ENCODE data around the gene BAG2.

Gene BAG2

DNA sequence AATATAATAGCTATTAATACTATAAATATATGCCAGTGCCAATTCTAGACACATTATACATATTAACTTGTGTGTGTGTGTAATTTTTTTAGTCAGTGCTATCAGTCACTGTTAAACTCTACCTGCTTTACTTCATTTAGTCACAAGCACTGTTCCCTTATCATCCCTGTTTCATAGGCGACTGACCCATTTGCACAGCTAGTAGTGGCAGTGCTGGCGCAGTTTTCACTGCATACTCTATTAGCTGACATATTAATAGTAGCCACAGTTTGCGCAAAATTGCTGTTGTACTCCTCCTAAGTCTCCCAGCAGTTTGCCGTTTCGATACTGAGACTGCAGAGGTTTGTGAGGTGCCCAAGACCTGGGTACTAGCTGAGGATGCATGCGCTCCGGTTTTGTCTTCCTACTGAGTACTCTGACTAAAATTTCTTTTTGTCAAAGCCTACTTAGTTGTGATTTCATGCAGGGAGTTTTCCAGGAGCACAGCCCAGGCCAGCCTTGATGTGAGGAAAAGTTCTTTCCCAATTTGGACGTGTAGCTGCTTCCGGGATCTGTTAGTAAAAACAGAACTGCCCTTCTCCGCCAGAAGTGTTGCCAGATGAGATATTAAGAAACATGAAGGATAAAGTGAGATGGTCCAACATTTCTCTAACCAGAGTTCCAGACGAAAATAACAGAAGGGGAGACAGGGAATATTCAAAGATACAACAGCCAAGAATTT lies 5.6 kb downstream of the BAG2 start:
- no peak for DNase-seq

DNA sequence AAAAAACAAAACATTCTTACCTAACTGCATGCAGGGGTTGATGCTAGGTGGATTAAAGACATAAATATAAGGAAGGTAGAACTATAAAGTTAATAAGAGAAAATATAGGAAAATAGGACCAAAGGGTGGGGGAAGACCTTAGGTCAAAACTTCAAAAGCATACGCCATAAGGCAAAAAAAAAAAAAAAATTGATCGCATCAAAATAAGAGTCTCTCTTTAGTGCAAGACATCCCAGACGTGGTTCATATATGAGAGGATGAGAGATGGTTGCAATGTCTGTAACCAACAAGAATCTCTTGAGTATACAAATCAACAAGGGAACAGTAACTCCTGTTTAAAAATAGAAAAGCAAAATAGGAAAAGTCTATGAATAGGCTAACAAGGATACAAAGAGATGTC lies 8.5 kb downstream of the BAG2 start:
- no peak for DNase-seq

DNA sequence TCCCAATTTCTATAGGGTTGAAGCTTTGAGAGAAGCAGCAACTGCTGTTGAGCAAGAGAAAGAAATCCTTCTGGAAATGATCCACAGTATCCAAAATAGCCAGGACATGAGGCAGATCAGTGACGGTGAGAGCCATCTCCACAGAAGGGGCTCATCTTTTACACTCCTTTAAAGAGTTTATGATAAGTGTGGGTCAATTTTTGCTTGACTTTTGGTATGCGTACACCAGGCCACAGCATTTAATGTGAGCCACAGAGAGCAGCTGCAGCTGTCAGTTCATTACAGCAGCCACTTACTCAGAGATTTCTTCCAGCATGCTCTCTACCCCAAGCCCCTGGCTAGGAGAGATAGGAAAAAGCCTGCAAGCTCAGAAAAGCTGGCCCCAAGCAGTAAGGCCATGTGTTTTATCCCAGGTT lies 9.9 kb downstream of the BAG2 start:
- DNase-seq = no peak

DNA sequence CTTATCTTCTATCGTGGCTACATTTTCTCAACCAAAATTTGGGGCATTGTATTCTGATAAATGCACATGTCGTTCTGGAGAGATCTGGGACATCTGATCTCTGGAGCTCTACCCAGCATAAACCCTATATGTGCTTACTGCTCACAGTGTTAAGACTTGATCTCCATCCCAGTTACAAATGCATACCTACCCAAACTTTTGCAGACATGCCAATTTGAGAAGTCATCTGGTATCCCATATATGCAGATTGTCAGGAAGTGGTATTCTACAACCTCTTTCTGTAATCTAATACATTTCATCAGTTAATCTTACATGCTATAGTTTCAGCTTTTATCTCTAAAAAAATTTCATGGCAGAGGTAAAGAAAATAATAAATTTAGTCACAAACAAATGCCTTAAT lies 11.2 kb downstream of the BAG2 start:
- DNase-seq = no peak

DNA sequence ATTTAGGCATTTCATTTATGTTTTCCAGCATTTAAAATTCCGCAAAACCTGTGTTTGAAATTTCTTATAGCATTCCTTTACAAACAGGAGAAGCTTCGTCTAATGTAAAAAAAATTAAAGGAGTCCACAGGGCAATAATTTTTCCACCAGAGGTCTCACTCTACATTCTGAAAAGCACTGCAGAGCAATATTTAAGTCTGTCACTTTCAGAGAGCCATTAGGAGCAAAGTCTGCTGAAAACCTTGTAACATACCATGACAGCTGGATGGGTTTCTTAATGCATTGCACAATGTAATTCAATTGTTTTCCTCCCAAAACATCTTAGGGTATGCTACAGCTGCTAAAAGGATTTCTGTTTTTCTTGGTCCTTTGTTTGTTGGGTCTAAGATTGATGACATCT lies 18.0 kb downstream of the BAG2 start:
- DNase-seq = no peak

DNA sequence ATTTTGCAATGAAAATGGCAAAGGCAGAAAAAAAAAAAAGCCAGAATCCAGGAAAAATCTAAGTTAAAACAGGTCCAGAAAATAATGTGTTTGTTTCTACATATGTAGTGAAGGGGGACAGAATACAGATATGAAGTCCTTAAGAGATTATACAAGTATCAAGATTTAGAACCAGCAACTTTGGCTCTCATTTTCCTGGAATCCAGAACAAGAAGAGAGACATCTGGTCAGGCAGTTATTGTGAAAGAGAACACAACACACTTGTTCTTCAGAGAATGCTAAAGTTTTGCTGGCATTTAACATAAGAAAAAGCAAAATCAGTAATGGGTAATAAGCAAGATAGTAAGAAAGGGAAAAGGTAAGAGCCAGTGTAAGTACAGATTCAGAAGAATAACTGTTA lies 21.1 kb downstream of the BAG2 start:
- DNase-seq = no peak

DNA sequence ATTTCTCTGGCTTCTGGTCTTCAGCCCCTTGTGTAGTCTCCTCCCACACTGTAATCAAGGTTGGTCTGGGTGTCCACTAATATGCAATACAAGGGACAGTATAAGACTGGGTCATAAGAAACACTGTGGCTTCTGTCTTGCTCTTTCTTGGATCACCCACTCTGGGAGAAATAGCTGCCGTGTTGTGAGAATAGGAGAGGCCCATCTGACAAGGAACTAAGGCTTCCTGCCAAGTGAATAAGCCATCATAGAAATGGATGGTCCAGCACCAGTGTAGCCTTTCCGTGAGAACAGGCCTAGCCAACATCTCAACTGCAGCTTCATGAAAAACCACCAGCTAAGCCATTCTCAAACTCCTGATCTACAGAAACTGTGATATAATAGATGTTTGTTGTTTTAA lies 23.3 kb downstream of the BAG2 start:
- no peak for DNase-seq

DNA sequence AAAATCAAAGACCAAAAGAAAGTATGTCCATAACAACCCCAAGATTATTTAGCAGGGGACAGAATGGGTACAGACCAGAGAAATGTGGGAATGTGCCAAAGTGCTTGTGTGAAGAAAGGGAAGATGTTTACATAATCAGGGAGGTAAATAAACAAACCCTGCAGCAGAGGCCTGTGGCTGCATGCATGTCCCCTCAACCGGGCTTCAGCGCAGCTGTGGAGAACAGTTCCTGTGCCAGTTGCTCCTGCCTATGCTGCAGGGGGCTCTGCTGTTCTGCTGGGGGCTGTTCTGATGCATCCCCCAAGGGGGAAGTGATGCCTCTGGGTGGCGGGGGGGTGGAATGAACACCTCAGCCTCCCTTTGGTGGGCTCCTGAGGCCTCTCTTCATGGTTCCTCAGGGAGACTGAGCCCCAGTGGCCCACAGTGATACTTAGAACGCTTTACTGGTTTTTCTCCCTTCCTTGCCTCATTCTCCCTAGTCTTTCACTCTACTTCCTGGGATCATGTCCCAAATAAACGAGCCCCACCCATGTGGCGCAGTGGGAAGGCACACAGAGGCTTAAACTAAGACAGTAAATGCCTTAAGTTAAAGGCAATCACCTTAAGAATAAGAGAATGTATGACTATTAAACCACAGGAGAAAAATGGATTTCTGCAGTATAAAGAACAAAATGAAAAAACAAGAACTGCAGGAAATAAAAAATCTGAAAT lies 27.0 kb downstream of the BAG2 start:
- no peak for DNase-seq

DNA sequence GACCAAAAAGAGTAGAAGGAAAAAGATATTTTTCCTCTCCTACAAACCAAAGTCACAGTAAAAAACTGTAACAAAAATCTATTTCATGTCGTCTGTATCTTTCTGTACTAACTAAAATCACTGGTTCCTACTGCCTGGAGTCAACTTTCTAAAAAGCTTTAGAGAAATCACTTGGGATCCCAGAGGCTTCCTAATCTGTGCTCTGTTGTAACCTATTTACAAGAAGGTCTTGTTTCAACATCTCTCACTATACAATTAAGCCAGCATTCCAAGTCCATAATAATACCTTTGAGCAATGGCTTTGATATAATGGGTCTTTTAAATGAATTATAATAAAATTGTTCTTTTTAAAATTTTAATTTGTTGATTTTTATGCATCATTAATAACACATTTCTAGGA lies 29.6 kb downstream of the BAG2 start:
- DNase-seq = no peak

DNA sequence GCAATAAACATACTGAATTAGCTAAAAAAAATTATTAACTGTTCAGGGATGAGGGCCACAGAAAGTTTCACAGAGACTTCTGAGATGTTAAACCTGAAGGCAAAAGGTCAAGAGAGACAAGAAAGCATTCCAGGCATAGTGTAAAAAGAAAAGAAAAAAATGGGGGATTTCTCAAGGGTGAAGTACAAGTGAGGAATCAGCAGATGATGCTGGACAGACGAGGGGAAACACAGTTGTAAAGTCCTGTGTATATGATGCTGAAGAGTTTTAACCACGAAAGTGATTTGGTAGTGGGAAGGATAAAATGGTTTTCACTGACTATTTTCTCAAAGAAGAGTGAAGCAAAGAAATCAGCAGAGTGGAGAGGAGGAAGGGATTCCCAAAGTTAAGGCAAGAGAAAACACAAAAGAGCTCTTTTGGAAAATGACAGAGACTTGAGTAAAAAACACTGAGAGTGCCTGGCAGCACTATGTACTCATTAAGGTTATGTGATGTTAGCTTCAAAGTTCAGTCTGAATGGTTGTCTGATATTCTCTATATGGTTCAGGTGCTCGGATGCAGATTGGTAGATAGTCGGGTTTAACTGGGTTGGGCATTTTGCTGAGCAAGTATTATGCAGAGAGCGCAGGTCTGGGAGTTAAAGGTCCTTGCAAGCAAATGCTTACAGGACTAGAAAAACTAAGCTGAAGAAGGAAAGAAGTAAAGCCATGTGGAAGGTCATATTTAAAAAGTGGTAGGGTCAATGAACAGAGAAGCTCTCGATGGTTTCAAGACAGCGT lies 33.6 kb downstream of the BAG2 start:
- DNase-seq = no peak

DNA sequence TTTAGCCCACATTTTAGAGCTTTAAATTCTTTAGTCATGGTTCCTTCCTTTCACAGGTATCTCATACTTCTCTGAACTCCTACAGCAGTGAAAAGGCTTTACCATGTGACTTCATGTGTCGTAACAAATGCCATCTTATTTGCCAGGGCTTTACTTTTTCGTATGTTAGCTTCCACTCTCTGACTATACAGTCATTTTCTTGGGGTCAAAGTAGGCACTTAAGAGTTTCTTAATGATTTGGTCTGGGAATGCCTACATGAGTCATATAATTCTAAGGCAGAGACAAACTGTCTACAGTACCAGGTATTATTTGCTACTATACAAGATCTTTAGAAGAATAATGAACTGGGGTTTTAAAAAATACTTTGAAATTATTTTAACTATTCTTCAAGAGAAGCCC lies 35.0 kb downstream of the BAG2 start:
- DNase-seq = no peak

DNA sequence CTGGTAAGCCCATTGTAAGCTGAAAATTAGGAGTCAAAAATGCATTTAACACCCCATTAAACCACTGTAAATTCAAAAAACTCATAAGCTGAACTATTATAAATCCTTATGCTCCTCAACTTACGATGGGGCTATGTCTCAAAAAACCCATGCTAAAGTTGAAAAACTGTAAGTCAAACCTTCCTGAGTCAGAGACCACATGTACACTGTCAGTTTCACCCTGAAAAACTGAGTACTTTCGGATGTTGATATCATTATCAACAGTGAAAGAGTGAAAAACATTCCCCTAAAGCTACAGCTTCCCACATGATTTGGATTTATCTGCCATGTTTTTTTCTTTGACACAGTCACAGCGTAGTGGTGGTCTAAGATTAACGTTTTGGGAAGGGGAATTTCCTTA lies 35.7 kb downstream of the BAG2 start:
- DNase-seq = no peak

DNA sequence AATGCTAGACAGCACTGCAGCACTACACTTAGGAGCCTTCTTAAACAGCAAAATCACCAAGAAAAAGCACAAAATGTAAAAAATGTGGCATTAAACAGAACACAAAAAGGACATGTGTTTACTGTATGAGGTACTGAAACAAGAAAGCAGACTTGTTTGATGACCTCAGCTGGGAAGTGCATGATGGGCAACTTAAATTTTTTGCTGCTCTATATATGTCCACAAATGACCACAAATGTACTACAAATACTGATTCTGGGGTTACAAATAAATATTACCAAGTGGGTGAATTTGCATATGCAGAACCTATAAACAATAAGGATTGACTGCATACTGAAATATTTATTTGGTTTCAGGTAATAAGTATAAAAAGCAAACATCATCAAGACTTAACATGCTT lies 36.9 kb downstream of the BAG2 start:
- no peak for DNase-seq

DNA sequence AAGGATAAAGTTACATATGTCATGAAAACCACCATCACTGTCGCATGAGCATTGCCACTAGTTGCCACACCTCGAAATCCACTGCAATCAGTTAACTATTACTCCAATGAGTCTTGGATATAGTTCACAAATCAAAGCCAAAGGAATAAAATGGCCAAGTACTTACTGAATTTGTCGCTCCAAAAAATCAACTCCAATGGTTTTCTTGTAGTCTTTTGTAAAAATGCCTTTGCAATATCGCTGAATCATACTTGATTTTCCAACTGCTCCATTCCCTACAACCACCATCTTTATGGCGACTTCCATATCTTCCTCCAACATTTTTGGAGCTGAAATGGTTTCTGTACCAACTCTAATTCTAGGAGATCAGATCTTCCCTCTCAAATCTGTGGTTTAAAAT lies 37.9 kb downstream of the BAG2 start:
- no peak for DNase-seq

DNA sequence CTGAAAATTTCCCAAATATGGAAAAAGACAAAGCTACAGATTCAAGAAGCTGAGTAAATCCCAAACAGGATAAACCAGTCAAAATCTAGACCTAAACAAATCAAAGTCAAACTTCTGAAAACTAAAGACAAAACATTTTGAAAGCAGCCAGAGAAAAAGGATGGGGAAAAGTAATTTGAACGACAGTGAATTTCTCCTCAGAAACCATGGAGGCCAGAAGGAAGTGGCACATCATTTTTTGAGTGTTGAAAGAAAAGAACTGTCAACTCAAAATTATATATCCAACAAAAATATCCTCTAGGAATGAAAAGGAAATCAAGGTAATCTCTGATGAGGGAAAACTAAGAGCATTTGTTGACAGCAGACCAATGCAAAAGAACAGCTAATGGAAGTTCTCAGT lies 43.1 kb downstream of the BAG2 start:
- DNase-seq = no peak

DNA sequence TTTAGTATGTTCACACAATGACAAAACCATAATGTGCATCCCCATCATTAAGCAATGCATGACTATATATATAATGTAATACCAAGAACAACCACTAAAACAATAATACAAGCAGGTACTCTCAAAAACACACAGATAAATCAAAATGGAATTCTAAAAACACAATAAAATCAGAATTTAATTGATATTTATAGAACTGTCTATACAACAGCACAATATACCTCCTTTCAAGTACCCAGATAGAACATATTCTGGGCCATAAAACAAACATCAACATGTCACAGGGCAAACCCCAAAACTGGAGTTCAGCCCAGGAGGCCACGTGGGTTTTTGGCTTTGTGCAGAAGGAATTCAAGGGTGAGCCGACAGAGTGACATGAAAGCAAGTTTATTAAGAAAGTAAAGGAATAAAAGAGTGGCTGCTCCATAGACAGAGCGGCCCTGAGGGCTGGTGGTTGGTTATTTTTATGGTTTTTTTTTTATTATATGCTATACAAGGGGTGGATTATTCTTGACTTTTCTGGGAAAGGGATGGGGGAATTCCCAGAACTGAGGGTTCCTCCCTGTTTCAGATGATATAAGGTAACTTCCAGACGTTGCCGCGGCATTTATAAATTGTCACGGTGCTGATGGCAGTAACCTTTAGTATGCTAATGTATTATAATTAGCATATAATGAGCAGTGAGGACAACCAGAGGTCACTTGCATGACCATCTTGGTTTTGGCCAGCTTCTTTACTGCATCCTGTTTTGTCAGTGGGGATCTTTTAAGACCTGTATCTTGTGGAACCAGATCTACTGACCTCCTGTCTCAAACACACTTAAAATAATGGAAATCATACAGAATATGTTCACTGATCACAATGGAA lies 44.3 kb downstream of the BAG2 start:
- DNase-seq = no peak

DNA sequence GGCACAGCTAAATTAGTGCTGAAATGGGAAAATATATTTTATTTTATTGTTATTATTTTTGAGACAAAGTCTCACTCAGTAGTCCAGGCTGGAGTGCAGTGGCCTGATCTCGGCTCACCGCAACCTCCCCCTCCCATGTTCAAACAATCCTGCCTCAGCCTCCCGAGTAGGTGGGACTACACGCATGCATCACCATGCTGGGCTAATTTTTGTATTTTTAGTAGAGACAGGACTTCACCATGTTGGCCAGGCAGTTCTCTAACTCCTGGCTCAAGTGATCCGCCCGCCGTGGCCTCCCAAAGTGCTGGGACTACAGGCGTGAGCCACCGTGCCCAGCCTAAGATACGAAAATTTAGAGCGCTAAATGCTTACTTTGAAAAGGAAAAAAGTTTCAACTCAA lies 45.1 kb downstream of the BAG2 start:
- DNase-seq = no peak

DNA sequence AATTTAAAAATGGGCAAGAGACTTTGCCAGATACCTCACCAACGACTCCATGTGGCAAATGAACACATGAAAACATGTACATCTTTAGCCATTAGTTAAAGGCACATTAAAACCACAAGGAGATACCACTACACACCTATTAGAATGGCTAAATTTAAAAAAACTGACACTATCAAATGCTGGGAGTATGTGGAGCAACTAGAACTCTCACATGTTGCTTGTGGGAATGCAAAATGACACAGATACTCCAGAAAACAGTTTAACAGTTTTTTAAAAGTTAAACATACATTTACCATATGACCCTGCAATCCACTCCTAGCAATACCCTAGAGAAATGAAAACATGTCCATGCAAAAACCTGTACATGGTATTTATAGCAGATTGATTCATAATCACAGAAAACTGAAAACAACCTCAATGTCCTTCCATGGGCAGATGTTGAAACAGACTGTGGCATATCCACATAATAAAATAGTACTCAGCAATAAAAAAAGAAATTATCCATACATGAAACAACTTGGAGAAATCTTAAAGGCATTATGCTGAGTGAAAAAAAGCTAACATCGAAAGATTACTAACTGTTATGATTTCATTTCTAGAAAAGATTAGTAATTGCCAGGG lies 48.1 kb downstream of the BAG2 start:
- no peak for DNase-seq

DNA sequence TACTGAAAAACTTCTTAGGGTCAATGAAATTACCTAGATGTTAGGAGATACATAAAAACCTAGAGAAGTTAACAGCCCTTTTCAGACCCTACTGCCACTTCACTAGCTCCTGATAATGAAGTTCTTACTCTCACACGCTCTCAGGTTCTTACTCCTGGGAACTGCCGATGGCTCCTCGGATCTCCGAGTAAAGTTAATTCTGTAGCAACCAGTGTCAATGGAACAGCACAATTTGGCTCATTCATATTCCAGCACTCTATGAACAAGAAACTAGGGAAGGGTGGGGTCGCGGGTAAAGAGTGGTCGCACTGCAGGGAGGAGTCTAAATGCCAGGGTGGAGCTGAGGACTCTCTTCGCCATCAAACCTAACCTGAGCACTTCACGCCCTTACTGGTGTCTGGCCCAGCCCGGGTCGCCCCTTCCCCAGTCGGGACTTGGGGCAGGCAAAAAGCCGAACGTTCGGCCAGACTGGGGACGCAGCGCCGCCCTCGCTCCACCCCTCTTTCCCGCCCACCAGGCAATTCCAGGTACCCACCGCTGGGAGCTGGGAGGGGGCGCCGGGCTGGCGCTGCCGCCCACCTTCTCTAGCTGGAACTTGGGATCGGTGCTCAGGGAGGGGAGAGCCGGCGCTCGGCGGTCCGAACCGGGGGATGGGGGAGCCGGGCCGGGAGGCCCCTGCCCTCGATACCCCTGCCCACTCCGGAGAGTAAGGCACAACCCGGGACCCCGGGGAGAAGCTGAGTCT lies 49.2 kb downstream of the BAG2 start:
- peak; percentile 11 for DNase-seq

DNA sequence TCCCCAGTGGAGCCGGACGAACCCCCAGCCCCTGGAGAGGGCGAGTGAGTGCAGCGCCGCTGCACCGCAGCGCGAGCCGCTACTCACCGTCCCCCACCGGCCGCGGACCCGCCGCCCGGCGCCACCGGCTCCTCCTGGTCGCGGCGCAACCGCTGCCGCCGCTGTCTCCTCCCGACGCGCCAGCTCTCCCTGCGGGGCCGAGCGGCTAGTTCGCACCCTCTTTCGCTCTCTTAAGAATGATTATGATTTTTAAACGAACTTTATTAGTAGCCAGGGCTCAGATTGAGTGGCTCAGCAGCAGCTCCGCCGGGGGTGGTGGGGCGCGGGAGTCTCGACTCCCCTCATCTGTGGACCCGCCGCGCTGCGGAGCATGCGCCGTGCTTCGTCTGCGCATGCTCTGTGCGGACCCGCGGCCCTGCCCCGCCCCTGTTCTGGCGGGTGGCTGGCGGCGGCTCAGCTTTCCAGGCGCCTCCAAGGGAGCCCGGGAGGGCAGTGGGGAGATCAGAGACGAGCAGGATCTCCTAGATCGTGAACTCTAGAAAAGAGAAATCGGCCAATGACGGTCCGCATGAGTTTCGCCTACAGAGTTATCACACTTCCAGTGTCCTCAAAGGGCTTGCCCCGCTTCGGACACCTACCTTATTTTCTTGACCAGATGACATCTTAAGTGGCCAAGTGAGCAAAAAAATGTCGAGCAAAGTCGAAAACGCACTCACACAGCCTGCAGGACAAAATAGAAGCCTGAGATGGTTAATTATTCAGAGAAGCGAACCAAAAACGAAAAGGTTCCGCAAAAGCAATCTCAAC lies 50.0 kb downstream of the BAG2 start, which contains the start of gene RAB23:
RAB23 (minus strand) TSS at position 372 of the 807 bp plus-strand sequence. CDS start 11,927 bp downstream, outside the sequence.
- DNase-seq = peak; percentile 75

DNA sequence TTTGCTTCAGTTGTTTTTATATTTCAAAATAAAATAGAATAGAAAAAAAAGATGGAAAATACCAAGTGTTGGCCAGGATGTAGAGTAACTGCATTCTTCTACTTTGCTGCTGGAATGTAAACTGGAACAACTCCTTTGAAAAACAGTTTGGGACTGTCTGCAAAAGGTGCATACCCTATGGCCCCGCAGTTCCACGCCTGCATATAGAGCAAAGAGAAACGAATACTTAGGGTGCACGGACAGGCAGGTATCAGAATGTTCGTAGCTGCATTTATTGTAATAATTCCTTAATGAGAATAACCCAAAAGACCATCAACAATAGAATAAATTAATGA lies 50.6 kb downstream of the BAG2 start:
- no peak for DNase-seq

Measured in NCI-H1436 (cell line).